Nephron (organoid): ENCODE measurements around the gene SLC6A20.
"Not testable (repeated sequence)": the region's sequence is repeated elsewhere in the genome, so short reads cannot be mapped to it uniquely, and the experiment has no call there.

Experiments used
- H3K27ac Mint-ChIP-seq, 3 experiments: 2 replicates each; pipeline ENCODE4 v1.8.0; 2020; ENCODE audit warnings: mixed read lengths in 3 of 3, mild to moderate bottlenecking in 2 of 3, moderate library complexity in 1 of 3
- H3K27me3 Mint-ChIP-seq: 2 replicates; pipeline ENCODE4 v1.8.0; 2021; ENCODE audit warnings: low read depth, mild to moderate bottlenecking, moderate library complexity, mixed read lengths
- H3K36me3 Mint-ChIP-seq: 2 replicates; pipeline ENCODE4 v1.8.0; 2020; ENCODE audit warnings: low read depth, mixed read lengths
- H3K4me1 Mint-ChIP-seq: 2 replicates; pipeline ENCODE4 v1.8.0; 2020; ENCODE audit warnings: mixed read lengths
- H3K4me3 Mint-ChIP-seq, 3 experiments: 2 replicates each; pipeline ENCODE4 v1.8.0; 2020; ENCODE audit warnings: mild to moderate bottlenecking in 3 of 3, mixed read lengths in 3 of 3, moderate library complexity in 2 of 3
- H3K9me3 Mint-ChIP-seq: 2 replicates; pipeline ENCODE4 v1.8.0; 2020; ENCODE audit warnings: mixed read lengths
- CTCF ChIP-seq, 3 experiments: fragments of 200-600 bp; sonication (generic); IDR thresholded peaks; one replicate each; pipeline ENCODE4 v1.5.0; 2021; ENCODE audit warnings: antibody characterized with exemption in 3 of 3; ENCODE audit not compliant: unreplicated experiment in 3 of 3

Gene SLC6A20

GRCh38 chr3:45759851-45760250, 36.5 kb downstream of the SLC6A20 start:
- TF ChIP-seq CTCF (IDR thresholded peaks at IDR 0.05; ENCODE audit: unreplicated experiment in 3 of 3): no peak
- peaks cover 21% of the 10 kb centered on the region for H3K27me3 Mint-ChIP-seq
- H3K36me3 Mint-ChIP-seq: no peaks in the 10 kb centered on the region
- no peak overlapping the region for H3K4me3 Mint-ChIP-seq
- H3K4me1 Mint-ChIP-seq: no peaks in the 10 kb centered on the region
- no peak overlapping the region for H3K27ac Mint-ChIP-seq
- H3K9me3 Mint-ChIP-seq: no peaks in the 10 kb centered on the region

- no peaks in the 10 kb centered on the region for H3K36me3 Mint-ChIP-seq
Measured at GRCh38 chr3:45758871-45759270, 37.5 kb downstream of the SLC6A20 start.

GRCh38 chr3:45757141-45757540, 39.2 kb downstream of the SLC6A20 start:
- H3K36me3 Mint-ChIP-seq, H3K4me1 Mint-ChIP-seq, H3K4me3 Mint-ChIP-seq, H3K27ac Mint-ChIP-seq, H3K9me3 Mint-ChIP-seq: not testable (repeated sequence)
- H3K27me3 Mint-ChIP-seq: peaks cover 16% of the 10 kb centered on the region

More at GRCh38 chr3:45758871-45759270, 37.5 kb downstream of the SLC6A20 start:
- Mint-ChIP-seq H3K4me3 (no peak overlapping the region), H3K27ac (no peak overlapping the region), H3K9me3 (no peaks in the 10 kb centered on the region), H3K4me1 (no peaks in the 10 kb centered on the region), H3K27me3 (peaks cover 21% of the 10 kb centered on the region)
- TF ChIP-seq CTCF (IDR thresholded peaks at IDR 0.05; ENCODE audit: unreplicated experiment in 3 of 3): no peak

GRCh38 chr3:45756055-45756454, 40.3 kb downstream of the SLC6A20 start:
- H3K4me1 Mint-ChIP-seq: no peaks in the 10 kb centered on the region
- TF ChIP-seq CTCF (IDR thresholded peaks at IDR 0.05; ENCODE audit: unreplicated experiment in 3 of 3): no peak
- H3K9me3 Mint-ChIP-seq: no peaks in the 10 kb centered on the region
- no peak overlapping the region for H3K27ac Mint-ChIP-seq
- H3K36me3 Mint-ChIP-seq: no peaks in the 10 kb centered on the region
- no peak overlapping the region for H3K4me3 Mint-ChIP-seq
- peaks cover 12% of the 10 kb centered on the region for H3K27me3 Mint-ChIP-seq

GRCh38 chr3:45754461-45754860, 41.9 kb downstream of the SLC6A20 start:
- no peaks in the 10 kb centered on the region for H3K9me3 Mint-ChIP-seq
- H3K27me3 Mint-ChIP-seq: peaks cover 3% of the 10 kb centered on the region
- H3K36me3 Mint-ChIP-seq: no peaks in the 10 kb centered on the region
- H3K4me3 Mint-ChIP-seq: no peak overlapping the region
- H3K4me1 Mint-ChIP-seq: no peaks in the 10 kb centered on the region
- H3K27ac Mint-ChIP-seq: no peak overlapping the region
- no peak for TF ChIP-seq CTCF (IDR thresholded peaks at IDR 0.05; ENCODE audit: unreplicated experiment in 3 of 3)

- H3K9me3 Mint-ChIP-seq: no peaks in the 10 kb centered on the region
- H3K27me3 Mint-ChIP-seq: peaks cover 3% of the 10 kb centered on the region
- no peak overlapping the region for H3K4me3 Mint-ChIP-seq
- peaks cover 1% of the 10 kb centered on the region for H3K36me3 Mint-ChIP-seq
- TF ChIP-seq CTCF (IDR thresholded peaks at IDR 0.05; ENCODE audit: unreplicated experiment in 3 of 3): no peak
- H3K27ac Mint-ChIP-seq: no peak overlapping the region
- H3K4me1 Mint-ChIP-seq: no peaks in the 10 kb centered on the region
Measured at GRCh38 chr3:45753095-45753494, 43.2 kb downstream of the SLC6A20 start.
